ENCODE measurements around the gene KNTC1.
"Not testable (repeated sequence)": the region's sequence is repeated elsewhere in the genome, so short reads cannot be mapped to it uniquely, and the experiment has no call there.

Gene KNTC1

GRCh38 chr12:122513028-122513427 lies 14.0 kb upstream of the KNTC1 start:
- DNase-seq: not testable (repeated sequence)

GRCh38 chr12:122513660-122514059 lies 13.4 kb upstream of the KNTC1 start:
- no peak for DNase-seq

GRCh38 chr12:122515275-122515674 lies 11.8 kb upstream of the KNTC1 start:
- no peak for DNase-seq

- DNase-seq: no peak
These were observed 10.3 kb upstream of the KNTC1 start for GRCh38 chr12:122516544-122517361.

GRCh38 chr12:122517877-122518276 lies 9.2 kb upstream of the KNTC1 start:
- peak; percentile 68 for DNase-seq

- DNase-seq: no peak
These were observed 8.1 kb upstream of the KNTC1 start for GRCh38 chr12:122518908-122519307.

GRCh38 chr12:122519418-122519817 lies 7.6 kb upstream of the KNTC1 start:
- no peak for DNase-seq

- no peak for DNase-seq
These were observed 6.4 kb upstream of the KNTC1 start for GRCh38 chr12:122520676-122521075.

GRCh38 chr12:122523280-122523679 lies 3.8 kb upstream of the KNTC1 start:
- DNase-seq: peak; percentile 59

GRCh38 chr12:122523846-122524718 lies 3.0 kb upstream of the KNTC1 start:
- no peak for DNase-seq

GRCh38 chr12:122527478-122527944 lies 462 bp downstream of the KNTC1 start:
- no peak for DNase-seq

GRCh38 chr12:122528582-122528981 lies 1.5 kb downstream of the KNTC1 start:
- no peak for DNase-seq

GRCh38 chr12:122528992-122529391 lies 1.9 kb downstream of the KNTC1 start:
- no peak for DNase-seq

GRCh38 chr12:122533856-122534255 lies 6.8 kb downstream of the KNTC1 start:
- DNase-seq: no peak

- DNase-seq: no peak
These were observed 10.0 kb downstream of the KNTC1 start for GRCh38 chr12:122537021-122537420.

GRCh38 chr12:122538496-122538895 lies 11.4 kb downstream of the KNTC1 start:
- DNase-seq: no peak

- DNase-seq: no peak
These were observed 17.5 kb downstream of the KNTC1 start for GRCh38 chr12:122544537-122544936.

- no peak for DNase-seq
These were observed 18.8 kb downstream of the KNTC1 start for GRCh38 chr12:122545855-122546254.

- DNase-seq: no peak
These were observed 20.3 kb downstream of the KNTC1 start for GRCh38 chr12:122547330-122547729.

GRCh38 chr12:122558745-122559641 lies 31.9 kb downstream of the KNTC1 start:
- no peak for DNase-seq

- DNase-seq: no peak
These were observed 33.1 kb downstream of the KNTC1 start for GRCh38 chr12:122560138-122560537.

- DNase-seq: no peak
These were observed 36.3 kb downstream of the KNTC1 start for GRCh38 chr12:122563361-122563760.
